HG03442 (cell line): ENCODE data around the gene DIP2C.
"Not testable (repeated sequence)": the region's sequence is repeated elsewhere in the genome, so short reads cannot be mapped to it uniquely, and the experiment has no call there.

Source experiments
- ATAC-seq: cut with Tn5 transposase; IDR thresholded peaks from one replicate; pipeline ENCODE4 v1.9.1; 2021; ENCODE audit warnings: mild to moderate bottlenecking, moderate library complexity; ENCODE audit not compliant: unreplicated experiment

DIP2C gene

GRCh38 chr10:689452-690371, at the start of gene DIP2C:
DIP2C (minus strand) TSS chr10:689668; CDS start chr10:689578, 90 bp downstream.
- ATAC-seq, result no peak

- ATAC-seq, result no peak
Measured at GRCh38 chr10:734481-734880, 45.0 kb upstream of the DIP2C start.

- no peak for ATAC-seq
Measured at GRCh38 chr10:733086-733485, 43.6 kb upstream of the DIP2C start.

- no peak for ATAC-seq
Measured at GRCh38 chr10:729213-729612, 39.7 kb upstream of the DIP2C start.

- ATAC-seq, result no peak
Measured at GRCh38 chr10:728603-729002, 39.1 kb upstream of the DIP2C start.

GRCh38 chr10:727162-727790, 37.8 kb upstream of the DIP2C start:
- ATAC-seq, result no peak

- no peak for ATAC-seq
Measured at GRCh38 chr10:725786-726185, 36.3 kb upstream of the DIP2C start.

- no peak for ATAC-seq
Measured at GRCh38 chr10:725302-725701, 35.8 kb upstream of the DIP2C start.

GRCh38 chr10:723973-724372, 34.5 kb upstream of the DIP2C start:
- no peak for ATAC-seq

GRCh38 chr10:722281-723060, 33.0 kb upstream of the DIP2C start:
- no peak for ATAC-seq

GRCh38 chr10:718143-718700, 28.8 kb upstream of the DIP2C start:
- ATAC-seq, result no peak

- ATAC-seq, result no peak
Measured at GRCh38 chr10:717458-717857, 28.0 kb upstream of the DIP2C start.

GRCh38 chr10:716821-717220, 27.4 kb upstream of the DIP2C start:
- no peak for ATAC-seq

GRCh38 chr10:714214-714613, 24.7 kb upstream of the DIP2C start:
- no peak for ATAC-seq

GRCh38 chr10:712575-712974, 23.1 kb upstream of the DIP2C start:
- ATAC-seq, result no peak

GRCh38 chr10:712089-712488, 22.6 kb upstream of the DIP2C start:
- ATAC-seq, result no peak

GRCh38 chr10:707861-708260, 18.4 kb upstream of the DIP2C start:
- ATAC-seq, result no peak

- no peak for ATAC-seq
Measured at GRCh38 chr10:707456-707855, 18.0 kb upstream of the DIP2C start.

- ATAC-seq, result no peak
Measured at GRCh38 chr10:703118-703517, 13.7 kb upstream of the DIP2C start.

GRCh38 chr10:700183-700582, 10.7 kb upstream of the DIP2C start:
- not testable (repeated sequence) for ATAC-seq
